HG03175 (cell line): ENCODE results near the gene MARVELD1.

Experiments
- ATAC-seq: cut with Tn5 transposase; IDR thresholded peaks from one replicate; pipeline ENCODE4 v1.9.1; 2021; ENCODE audit warnings: mild to moderate bottlenecking, moderate library complexity; ENCODE audit not compliant: unreplicated experiment

MARVELD1 gene

GRCh38 chr10:97752956-97753355, 39.4 kb downstream of the MARVELD1 start:
- no peak for ATAC-seq

GRCh38 chr10:97754726-97755125, 41.2 kb downstream of the MARVELD1 start:
- ATAC-seq: no peak

GRCh38 chr10:97755718-97756117, 42.2 kb downstream of the MARVELD1 start:
- ATAC-seq: no peak

GRCh38 chr10:97757471-97757870, 43.9 kb downstream of the MARVELD1 start:
- ATAC-seq: no peak

GRCh38 chr10:97759158-97759887, 45.8 kb downstream of the MARVELD1 start:
- no peak for ATAC-seq

- no peak for ATAC-seq
Observed at GRCh38 chr10:97759946-97760345, 46.4 kb downstream of the MARVELD1 start.

- ATAC-seq: no peak
Observed at GRCh38 chr10:97760461-97761257, 47.1 kb downstream of the MARVELD1 start.

- ATAC-seq: no peak
Observed at GRCh38 chr10:97761331-97761865, 47.9 kb downstream of the MARVELD1 start.

GRCh38 chr10:97762056-97762455, 48.5 kb downstream of the MARVELD1 start:
- ATAC-seq: no peak

GRCh38 chr10:97762816-97763215, 49.3 kb downstream of the MARVELD1 start:
- no peak for ATAC-seq

- ATAC-seq: no peak
Observed at GRCh38 chr10:97763411-97763810, 49.9 kb downstream of the MARVELD1 start.

GRCh38 chr10:97763947-97764346, 50.4 kb downstream of the MARVELD1 start:
- no peak for ATAC-seq

- no peak for ATAC-seq
Observed at GRCh38 chr10:97764519-97764931, 51.0 kb downstream of the MARVELD1 start.

GRCh38 chr10:97765201-97765600, 51.7 kb downstream of the MARVELD1 start:
- ATAC-seq: no peak

- no peak for ATAC-seq
Observed at GRCh38 chr10:97766106-97766810, 52.7 kb downstream of the MARVELD1 start.

GRCh38 chr10:97766996-97767924, 53.7 kb downstream of the MARVELD1 start:
- ATAC-seq: no peak
